ENCODE data around the gene HOXC12. TPM values are rescaled to one million over a fixed set of nuclear protein-coding genes. Genes with fewer than 3 reads are reported as not detected.
A peak's percentile ranks its signal among the peaks of the same experiment; 100 is the strongest.

The HOXC12 gene
- total and polyA plus RNA-seq, 2 of the 8 experiments (the other 6 are each of a cell fraction or from before 2014, with no cell fraction given) = not detected

- no peak for TF ChIP-seq CHD7 (IDR thresholded peaks at IDR 0.05; ENCODE audit: insufficient replicate concordance, low read length)
- peak; percentile 79 for TF ChIP-seq TBP (IDR thresholded peaks at IDR 0.05; ENCODE audit: low read depth, low read length)
- TF ChIP-seq SP4 (IDR thresholded peaks at IDR 0.05; ENCODE audit: low read length) = no peak
- no peak for TF ChIP-seq E2F6 (IDR thresholded peaks at IDR 0.05)
- TF ChIP-seq ATF3 (IDR thresholded peaks at IDR 0.05; ENCODE audit: insufficient read depth, low read depth, low read length) = no peak
- no peak for TF ChIP-seq TAF7 (optimal IDR thresholded peaks at IDR 0.05; ENCODE audit: borderline replicate concordance, low read depth, low read length)
- no peak for TF ChIP-seq HDAC2 (IDR thresholded peaks at IDR 0.05; ENCODE audit: borderline replicate concordance in 1 of 2, low read depth in 2 of 2, low read length in 2 of 2)
Measured at GRCh38 chr12:53952871-53953734, 1.6 kb upstream of the HOXC12 start (continued).

Measured in H1 (cell line).